Panc1 (cell line): ENCODE measurements around the gene SLC27A1. TPM values are rescaled to one million over a fixed set of nuclear protein-coding genes. Genes with fewer than 3 reads are reported as not detected.
A peak's percentile ranks its signal among the peaks of the same experiment; 100 is the strongest.

ENCODE experiments used
- ATAC-seq: fragments of 200-7000 bp; cut with Tn5 transposase; 2 replicates; pipeline ENCODE4 v1.9.1; 2020; ENCODE audit warnings: mild to moderate bottlenecking, moderate library complexity
- BruUV-seq: library from RNA; stranded (reverse); fragments of 400-500 nt; replicated peaks from 2 replicates; lab custom pipeline; 2021; lab: Mats Ljungman, UMichigan
- CTCF ChIA-PET: fragments of 300-600 bp; sonication (Branson Sonifier 250); formaldehyde crosslinking; loops from one replicate; lab custom pipeline; 2022; ENCODE audit warnings: antibody characterized with exemption; lab: Charles Lee
- POLR2A ChIA-PET: fragments of 300-600 bp; sonication (Branson Sonifier 250); formaldehyde crosslinking; loops from one replicate; lab custom pipeline; 2022; ENCODE audit warnings: antibody characterized with exemption; lab: Charles Lee
- DNase-seq: peaks from one replicate; pipeline ENCODE4 v3.0.0-alpha.2; 2010; ENCODE audit warnings: low read depth, low spot score
- H3K27ac ChIP-seq: 2 replicates; pipeline ENCODE4 v1.5.1; 2011; ENCODE audit warnings: mild to moderate bottlenecking, low read length, inconsistent platforms
- H3K27me3 ChIP-seq: fragments of 200-500 bp; sonication (Bioruptor generic); 2 replicates; pipeline ENCODE4 v1.6.0; 2014; ENCODE audit warnings: low read length, inconsistent platforms; ENCODE audit not compliant: control insufficient read depth, insufficient read depth
- H3K36me3 ChIP-seq: fragments of 200-500 bp; sonication (Bioruptor generic); 2 replicates; pipeline ENCODE4 v1.5.1; 2014; ENCODE audit warnings: inconsistent platforms, mild to moderate bottlenecking, low read length, moderate library complexity; ENCODE audit not compliant: control insufficient read depth, insufficient read depth
- H3K4me1 ChIP-seq: 2 replicates; pipeline ENCODE4 v1.5.1; 2011; ENCODE audit warnings: inconsistent platforms, mild to moderate bottlenecking, low read length, moderate library complexity; ENCODE audit not compliant: control insufficient read depth, insufficient read depth
- H3K4me3 ChIP-seq, 2 experiments: 2 replicates each; pipeline ENCODE4 v1.5.1; 2011 to 2012; ENCODE audit warnings: low read depth in 2 of 2, low read length in 2 of 2, mild to moderate bottlenecking in 2 of 2, inconsistent platforms in 1 of 2, moderate library complexity in 1 of 2
- H3K9me3 ChIP-seq: fragments of 200-500 bp; sonication (Bioruptor generic); 2 replicates; pipeline ENCODE4 v1.5.1; 2014; ENCODE audit warnings: low read depth, mild to moderate bottlenecking, inconsistent platforms, low read length, moderate library complexity; ENCODE audit not compliant: control insufficient read depth, insufficient read depth
- CTCF ChIP-seq: fragments of 450-650 bp; IDR thresholded peaks from 2 replicates; pipeline ENCODE4 v1.5.1; 2017; ENCODE audit warnings: mild to moderate bottlenecking
- POLR2AphosphoS5 ChIP-seq: IDR thresholded peaks from 2 replicates; pipeline ENCODE4 v1.6.1; 2012; ENCODE audit warnings: mild to moderate bottlenecking, low read depth, low read length, moderate library complexity
- REST ChIP-seq, 2 experiments: IDR thresholded peaks; 2 replicates each; pipeline ENCODE4 v1.6.1; 2011 to 2012; ENCODE audit warnings: low read depth in 2 of 2, control low read depth in 1 of 2, low read length in 1 of 2, mild to moderate bottlenecking in 1 of 2, moderate library complexity in 1 of 2; ENCODE audit not compliant: insufficient read depth in 1 of 2
- SIN3A ChIP-seq: IDR thresholded peaks from 2 replicates; pipeline ENCODE4 v1.6.1; 2012; ENCODE audit warnings: low read depth, mild to moderate bottlenecking, low read length, moderate library complexity, borderline replicate concordance; ENCODE audit not compliant: insufficient read depth
- TCF7L2 ChIP-seq: IDR thresholded peaks from 2 replicates; pipeline ENCODE4 v1.6.1; 2011; ENCODE audit warnings: mild to moderate bottlenecking, low read depth, low read length, inconsistent platforms
- in situ Hi-C: cut with HindIII; loops from 2 replicates; pipeline ENCODE4 v1.10.0; 2016; ENCODE audit warnings: low sequenced_read_pairs, low pct_unique_long_range_greater_than_20kb
- intact Hi-C: fragments of 100-400 bp; cut with micrococcal nuclease; formaldehyde crosslinking; loops from one replicate; pipeline ENCODE4 v1.10.0; 2022; ENCODE audit not compliant: unreplicated experiment
- total RNA-seq: library from RNA; stranded (reverse); gene quantifications from one replicate; pipeline ENCODE4 v1.2.1, GENCODE V29; 2021; ENCODE audit not compliant: unreplicated experiment

The SLC27A1 gene
- total RNA-seq, 1 experiment from 2014 or later = 5.4 TPM

GRCh38 chr19:17468302-17469091 lies 1.8 kb upstream of the SLC27A1 start:
- intact Hi-C loops (loop anchor here (10.0 kb wide), 1 partner anchor 74 kb away; the partner anchor contains the start of gene CCDC194), in situ Hi-C loops (no loop called here)
- POLR2A ChIA-PET = no interaction called here
- H3K36me3 ChIP-seq = no peaks in the 10 kb centered on the region
- ATAC-seq (no peak), DNase-seq (no peak)
- no peaks in the 10 kb centered on the region for H3K27me3 ChIP-seq
- H3K9me3 ChIP-seq = no peaks in the 10 kb centered on the region
- TF ChIP-seq SIN3A (no peak), REST (IDR thresholded peaks at IDR 0.05; ENCODE audit: insufficient read depth in 1 of 2, low read depth in 2 of 2, low read length in 1 of 2) (no peak), TCF7L2 (no peak), POLR2AphosphoS5 (no peak), CTCF (no peak)
- H3K4me1 ChIP-seq = peaks cover 6% of the 10 kb centered on the region
- peak overlapping the region; percentile 79; the same call in 1 of the 2 replicates for H3K27ac ChIP-seq
- peak overlapping the region; percentile 58 to 77 for H3K4me3 ChIP-seq
- CTCF ChIA-PET = interaction anchor here (0.5 to 1.1 kb wide), 3 partner anchors 43 to 175 kb away, joined by 3 to 8 read pairs (median 3); partner anchors contain the start of gene PGLS
- no TSS peak for BruUV-seq

- ATAC-seq (no peak), DNase-seq (no peak)
- Histone ChIP-seq H3K36me3 (no peaks in the 10 kb centered on the region), H3K27me3 (no peaks in the 10 kb centered on the region), H3K9me3 (no peaks in the 10 kb centered on the region), H3K27ac (peak overlapping the region; percentile 79), H3K4me1 (peaks cover 6% of the 10 kb centered on the region), H3K4me3 (peak overlapping the region; percentile 58 to 77)
- no TSS peak for BruUV-seq
- ChIA-PET CTCF (interaction anchor here (0.6 to 1.1 kb wide), 2 partner anchors 43 to 176 kb away, joined by 3 to 8 read pairs; partner anchors contain the start of gene PGLS), POLR2A (no interaction called here)
- in situ Hi-C loops (no loop called here), intact Hi-C loops (loop anchor here (10.0 kb wide), 1 partner anchor 74 kb away; the partner anchor contains the start of gene CCDC194)
- TF ChIP-seq SIN3A (no peak), CTCF (no peak), REST (IDR thresholded peaks at IDR 0.05; ENCODE audit: insufficient read depth in 1 of 2, low read depth in 2 of 2, low read length in 1 of 2) (no peak), POLR2AphosphoS5 (no peak), TCF7L2 (no peak)
These were observed 1.2 kb upstream of the SLC27A1 start for GRCh38 chr19:17469092-17469480.
